Colonic mucosa (tissue), 4 donors: ENCODE results near the gene PSMD11. TPM values are rescaled to one million over a fixed set of nuclear protein-coding genes. Genes with fewer than 3 reads are reported as not detected.

Experiments
- DNase-seq: peaks from one replicate; pipeline ENCODE4 v3.0.0-alpha.2; 2020
- H3K27ac ChIP-seq: fragments of 200-600 bp; one replicate; pipeline ENCODE4 v1.8.0; 2021
- H3K27me3 ChIP-seq: fragments of 200-600 bp; one replicate; pipeline ENCODE4 v1.8.0; 2021
- H3K36me3 ChIP-seq: fragments of 200-600 bp; one replicate; pipeline ENCODE4 v1.8.0; 2021
- H3K4me1 ChIP-seq: fragments of 200-600 bp; one replicate; pipeline ENCODE4 v1.8.0; 2021; ENCODE audit warnings: mild to moderate bottlenecking
- H3K4me3 ChIP-seq: fragments of 200-600 bp; one replicate; pipeline ENCODE4 v1.8.0; 2021
- H3K9ac ChIP-seq, 2 donors: one replicate each; pipeline ENCODE4 v1.7.0; 2013; ENCODE audit warnings: control low read depth in 2 of 2, low read depth in 2 of 2, low read length in 2 of 2
- H3K9me3 ChIP-seq: fragments of 200-600 bp; one replicate; pipeline ENCODE4 v1.8.0; 2021
- CTCF ChIP-seq: fragments of 200-600 bp; IDR thresholded peaks from one replicate; pipeline ENCODE4 v1.8.0; 2022; ENCODE audit warnings: antibody characterized with exemption, mild to moderate bottlenecking
- intact Hi-C: fragments of 100-400 bp; cut with DNase I; formaldehyde crosslinking; loops from one replicate; pipeline ENCODE4 v1.14.1; 2022
- total RNA-seq, 2 donors: library from RNA; stranded (reverse); fragmentation: NEBNext Ultra II Directional in 1 of 2; extraction: Animal tissue kit (Norgen Biotek cat#: 25700) in 1 of 2; gene quantifications; one replicate each; pipeline ENCODE4 v1.2.1, GENCODE V29; 2021
- donor health status: healthy.
- donor health status: DM: no; HTN: no; CAD: no.
- donor health status: DM: no; HTN: no; CAD: no.

PSMD11 gene
- total RNA-seq, 2 donors from 2014 or later = 81.2 to 117 TPM

DNA sequence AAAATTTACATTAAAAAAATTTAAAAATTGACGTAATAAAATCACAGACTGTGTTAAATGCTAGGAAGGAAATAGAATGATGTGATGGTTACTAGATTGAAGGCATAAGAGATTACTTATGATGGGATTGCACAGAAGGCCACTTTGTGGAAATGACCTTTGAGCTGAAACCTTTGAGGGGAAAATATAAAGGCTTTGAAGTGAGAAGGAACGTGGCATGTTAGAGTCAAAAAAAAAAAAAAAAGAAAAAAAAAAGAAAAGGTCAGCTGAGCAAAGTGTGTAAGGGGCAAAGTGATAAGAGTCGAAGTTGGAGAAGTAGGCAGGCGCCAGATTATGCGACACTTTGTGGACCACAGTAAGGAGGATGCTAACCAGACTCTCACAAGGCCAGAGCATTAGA is 3.6 kb upstream of the PSMD11 start:
- H3K4me3 ChIP-seq = no peak overlapping the region
- H3K27me3 ChIP-seq = no peaks in the 10 kb centered on the region
- no peak overlapping the region for H3K27ac ChIP-seq
- no peak for TF ChIP-seq CTCF
- DNase-seq = no peak
- H3K36me3 ChIP-seq = no peaks in the 10 kb centered on the region
- no peak overlapping the region for H3K9ac ChIP-seq
- H3K9me3 ChIP-seq = no peaks in the 10 kb centered on the region
- no peaks in the 10 kb centered on the region for H3K4me1 ChIP-seq
- intact Hi-C loops = loop anchor here (10.0 kb wide), 1 partner anchor 96 kb away; the partner anchor contains the start of gene C17orf75

DNA sequence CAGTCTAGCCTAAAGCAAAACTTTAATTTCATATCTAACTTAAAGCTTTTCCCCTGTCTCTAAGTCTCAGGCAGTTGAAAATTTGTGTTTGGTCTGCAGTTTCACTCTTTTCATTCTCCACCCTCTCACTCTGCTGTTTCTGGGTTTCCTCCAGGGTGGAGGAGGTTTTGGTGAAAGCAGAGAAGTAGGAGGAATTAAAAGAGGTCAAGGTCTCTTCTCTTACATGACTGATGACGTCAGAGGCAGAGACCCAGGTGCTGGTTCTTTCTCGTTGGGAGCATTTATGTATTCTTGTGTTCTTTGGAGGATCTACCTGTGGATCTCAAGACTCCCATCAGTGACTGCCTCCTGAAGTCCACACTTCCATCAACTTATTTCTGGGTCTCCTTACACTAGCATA is 2.4 kb upstream of the PSMD11 start:
- no peak for TF ChIP-seq CTCF

DNA sequence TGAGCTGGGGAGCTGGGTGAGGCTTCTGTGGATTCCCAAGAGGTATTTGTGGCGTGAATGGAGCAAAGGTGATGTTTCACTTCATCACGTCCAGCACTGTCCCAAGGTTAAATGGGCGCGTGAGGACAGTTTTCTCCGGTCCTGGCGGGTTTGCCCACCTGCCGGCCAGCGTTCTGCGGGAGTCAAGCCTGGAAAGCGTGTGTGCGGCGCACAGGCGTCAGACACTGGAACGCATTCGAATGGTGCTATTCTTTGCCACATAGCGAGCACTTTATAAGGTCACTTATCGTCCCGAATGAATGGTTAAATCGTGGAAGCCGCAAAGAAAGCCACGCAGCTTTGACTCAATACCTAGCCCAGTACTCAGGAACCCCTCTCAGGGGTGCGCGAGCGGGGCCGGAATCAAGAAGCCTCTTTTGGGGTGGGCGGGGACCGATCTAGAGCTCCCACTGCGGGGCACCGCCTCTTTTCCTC is 446 bp upstream of the PSMD11 start:
- Histone ChIP-seq H3K9me3 (no peaks in the 10 kb centered on the region), H3K27ac (no peak overlapping the region), H3K27me3 (no peaks in the 10 kb centered on the region), H3K4me1 (peaks cover 10% of the 10 kb centered on the region), H3K4me3 (peak overlapping the region; percentile 86), H3K9ac (peak overlapping the region; percentile 51 to 73), H3K36me3 (no peaks in the 10 kb centered on the region)
- DNase-seq = no peak
- TF ChIP-seq CTCF = peak; percentile 89
- intact Hi-C loops = loop anchor here (10.0 kb wide), 1 partner anchor 99 kb away; the partner anchor contains the start of gene C17orf75

More for the DNA sequence above, 2.4 kb upstream of the PSMD11 start:
- Histone ChIP-seq H3K36me3 (no peaks in the 10 kb centered on the region), H3K27me3 (no peaks in the 10 kb centered on the region), H3K9me3 (no peaks in the 10 kb centered on the region), H3K9ac (no peak overlapping the region), H3K27ac (no peak overlapping the region), H3K4me3 (no peak overlapping the region), H3K4me1 (peaks cover 10% of the 10 kb centered on the region)
- intact Hi-C loops = loop anchor here (10.0 kb wide), 1 partner anchor 97 kb away; the partner anchor contains the start of gene C17orf75
- DNase-seq = no peak

DNA sequence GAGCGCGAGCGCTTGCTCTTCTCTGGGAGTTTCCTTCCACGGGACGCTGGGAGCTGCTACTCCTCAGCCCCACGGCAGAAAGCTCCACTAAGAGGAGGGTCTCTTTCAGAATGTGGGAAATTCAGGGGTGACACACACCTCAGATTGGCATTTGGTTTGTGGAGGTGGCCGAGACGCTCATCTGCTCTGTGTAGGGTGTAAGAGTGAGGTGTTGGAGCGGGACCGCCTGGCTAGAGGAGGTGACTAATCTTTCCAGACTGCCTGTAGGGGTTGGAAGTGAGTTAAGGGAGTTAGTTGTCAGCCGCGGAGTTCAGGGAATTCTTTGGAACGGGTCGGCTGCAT is 735 bp downstream of the PSMD11 start:
- H3K9me3 ChIP-seq = no peaks in the 10 kb centered on the region
- intact Hi-C loops = loop anchor here (10.0 kb wide), 1 partner anchor 100 kb away; the partner anchor contains the start of gene C17orf75
- H3K9ac ChIP-seq = peak overlapping the region; percentile 64 to 93
- peak; percentile 52 for DNase-seq
- H3K4me1 ChIP-seq = peaks cover 10% of the 10 kb centered on the region
- peak overlapping the region; percentile 47 for H3K27ac ChIP-seq
- H3K27me3 ChIP-seq = no peaks in the 10 kb centered on the region
- H3K4me3 ChIP-seq = peak overlapping the region; percentile 86
- no peaks in the 10 kb centered on the region for H3K36me3 ChIP-seq
- no peak for TF ChIP-seq CTCF

DNA sequence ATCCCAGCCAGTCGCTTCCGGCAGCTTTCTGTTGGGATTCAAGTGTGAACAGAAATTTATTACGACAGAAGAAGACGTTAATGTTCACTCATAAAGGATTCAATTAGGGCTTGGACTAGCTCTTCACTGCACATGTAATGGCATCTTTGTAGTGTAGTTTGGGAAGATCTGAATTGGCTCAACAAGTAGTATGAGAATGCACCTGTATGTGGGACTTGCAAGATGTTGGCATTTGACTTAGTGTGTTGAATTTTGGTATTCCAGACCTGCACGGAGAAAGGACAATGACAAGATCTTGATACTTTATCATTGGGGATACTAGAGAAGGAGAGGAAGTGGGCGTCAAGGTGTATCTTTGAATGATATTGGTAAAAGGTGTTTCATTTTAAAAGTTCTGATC is 1.2 kb downstream of the PSMD11 start:
- DNase-seq = no peak

More for the DNA sequence above, 1.2 kb downstream of the PSMD11 start:
- Histone ChIP-seq H3K36me3 (no peaks in the 10 kb centered on the region), H3K4me1 (peaks cover 10% of the 10 kb centered on the region), H3K27ac (no peak overlapping the region), H3K9me3 (no peaks in the 10 kb centered on the region), H3K27me3 (no peaks in the 10 kb centered on the region), H3K4me3 (peak overlapping the region; percentile 86), H3K9ac (peak overlapping the region in 1 of 2 donors; percentile 64)
- no peak for TF ChIP-seq CTCF
- intact Hi-C loops = loop anchor here (10.0 kb wide), 1 partner anchor 101 kb away; the partner anchor contains the start of gene C17orf75
